OCI-LY7 (cell line): ENCODE measurements around the gene SPRR2A. TPM values are rescaled to one million over a fixed set of nuclear protein-coding genes. Genes with fewer than 3 reads are reported as not detected.

Experiments
- BruUV-seq: library from RNA; stranded (reverse); fragments of 400-500 nt; replicated peaks from 2 replicates; lab custom pipeline; 2021; lab: Mats Ljungman, UMichigan
- CTCF ChIA-PET: fragments of 300-600 bp; sonication (Branson Sonifier 250); formaldehyde crosslinking; loops from one replicate; lab custom pipeline; 2022; ENCODE audit warnings: antibody characterized with exemption; ENCODE audit not compliant: unreplicated experiment; lab: Charles Lee
- POLR2A ChIA-PET: fragments of 300-600 bp; sonication (Branson Sonifier 250); formaldehyde crosslinking; loops from one replicate; lab custom pipeline; 2022; ENCODE audit warnings: antibody characterized with exemption; lab: Charles Lee
- DNase-seq: peaks from one replicate; pipeline ENCODE4 v3.0.0-alpha.2; 2015; ENCODE audit warnings: low spot score
- H2AFZ ChIP-seq: fragments of 200-600 bp; sonication (generic), shearing (Covaris generic); 2 replicates; pipeline ENCODE4 v1.6.1; 2014; ENCODE audit warnings: mild to moderate bottlenecking, antibody characterized with exemption, low read length, moderate library complexity
- H3K27ac ChIP-seq: fragments of 200-600 bp; sonication (generic); 2 replicates; pipeline ENCODE4 v1.5.1; 2014; ENCODE audit warnings: mixed run types, low read depth, mild to moderate bottlenecking, moderate library complexity, low read length, inconsistent platforms; ENCODE audit not compliant: poor library complexity, severe bottlenecking
- H3K36me3 ChIP-seq: fragments of 200-600 bp; sonication (generic); 2 replicates; pipeline ENCODE4 v1.6.1; 2014; ENCODE audit warnings: mild to moderate bottlenecking, antibody characterized with exemption, low read length, moderate library complexity, mixed read lengths; ENCODE audit not compliant: insufficient read depth
- H3K4me1 ChIP-seq: fragments of 200-600 bp; sonication (generic); 2 replicates; pipeline ENCODE4 v1.5.1; 2014; ENCODE audit warnings: mild to moderate bottlenecking, low read length; ENCODE audit not compliant: insufficient read depth, poor library complexity, severe bottlenecking
- H3K4me2 ChIP-seq: fragments of 200-600 bp; sonication (generic); 2 replicates; pipeline ENCODE4 v1.6.1; 2014; ENCODE audit warnings: mild to moderate bottlenecking, low read length
- H3K4me3 ChIP-seq: fragments of 200-600 bp; sonication (generic); 2 replicates; pipeline ENCODE4 v1.5.1; 2014; ENCODE audit warnings: mild to moderate bottlenecking, low read depth, low read length; ENCODE audit not compliant: poor library complexity, severe bottlenecking
- H3K79me2 ChIP-seq: fragments of 200-600 bp; sonication (generic); 2 replicates; pipeline ENCODE4 v1.6.1; 2016; ENCODE audit warnings: low read depth, mild to moderate bottlenecking, low read length, moderate library complexity, mixed read lengths; ENCODE audit not compliant: insufficient read depth
- H3K9me2 ChIP-seq: fragments of 200-600 bp; sonication (generic); 2 replicates; pipeline ENCODE4 v1.6.1; 2016; ENCODE audit warnings: mild to moderate bottlenecking, low read length, mixed read lengths; ENCODE audit not compliant: insufficient read depth
- H3K9me3 ChIP-seq: fragments of 200-600 bp; sonication (generic); 2 replicates; pipeline ENCODE4 v1.6.1; 2014; ENCODE audit warnings: mild to moderate bottlenecking, mixed run types, low read length, mixed read lengths
- H4K20me1 ChIP-seq: fragments of 200-600 bp; sonication (generic); 2 replicates; pipeline ENCODE4 v1.6.1; 2014; ENCODE audit warnings: mild to moderate bottlenecking, antibody characterized with exemption, low read length, moderate library complexity, mixed read lengths; ENCODE audit not compliant: insufficient read depth
- EZH2phosphoT487 ChIP-seq: fragments of 200-600 bp; sonication (generic); IDR thresholded peaks from 2 replicates; pipeline ENCODE4 v1.6.1; 2018; ENCODE audit warnings: low read depth, borderline replicate concordance, mild to moderate bottlenecking, mixed run types, antibody characterized with exemption, low read length, moderate library complexity, mixed read lengths
- intact Hi-C: fragments of 100-400 bp; cut with micrococcal nuclease; formaldehyde crosslinking; loops from one replicate; pipeline ENCODE4 v1.10.0; 2022; ENCODE audit not compliant: unreplicated experiment
- total RNA-seq, 2 experiments: library from RNA; depleted of rRNA in 1 of 2; stranded (reverse); fragments of >200 nt in 1 of 2; shearing (Covaris generic) in 1 of 2; gene quantifications; 2 replicates each; pipeline ENCODE4 v1.2.3, GENCODE V29; 2014 to 2022
- TF ChIP-seq, protein P1 (sequence below): fragments of 200-600 bp; sonication (generic); conservative IDR thresholded peaks from 2 replicates; pipeline ENCODE4 v1.5.1; 2014; ENCODE audit warnings: mild to moderate bottlenecking, antibody characterized with exemption, low read length, moderate library complexity, mixed read lengths

Gene SPRR2A
- total RNA-seq, 2 experiments from 2014 or later: not detected

DNA sequence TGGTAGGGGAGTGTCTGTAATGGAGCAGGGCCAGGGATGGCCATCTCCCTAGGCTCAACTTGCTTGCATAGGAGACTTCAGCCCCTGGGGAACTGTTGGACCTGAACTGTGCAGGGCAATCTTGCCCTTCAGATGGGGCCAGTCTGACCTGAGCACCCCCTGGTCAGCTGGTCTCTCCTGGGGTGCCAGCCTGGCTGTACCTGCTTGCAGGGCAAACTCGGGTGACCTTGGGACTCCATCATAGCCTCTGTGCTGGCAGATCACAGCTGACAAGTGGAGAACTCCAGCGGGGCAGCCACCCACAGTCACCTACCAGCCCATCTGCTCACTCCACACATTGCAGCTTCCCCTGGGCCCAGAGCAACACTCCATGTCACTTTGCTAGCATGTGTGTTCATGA, 8.1 kb downstream of the SPRR2A start:
- no TSS peak for BruUV-seq
- CTCF ChIA-PET: no interaction called here
- H3K9me3 ChIP-seq: no peaks in the 10 kb centered on the region
- TF ChIP-seq, protein P1, sequence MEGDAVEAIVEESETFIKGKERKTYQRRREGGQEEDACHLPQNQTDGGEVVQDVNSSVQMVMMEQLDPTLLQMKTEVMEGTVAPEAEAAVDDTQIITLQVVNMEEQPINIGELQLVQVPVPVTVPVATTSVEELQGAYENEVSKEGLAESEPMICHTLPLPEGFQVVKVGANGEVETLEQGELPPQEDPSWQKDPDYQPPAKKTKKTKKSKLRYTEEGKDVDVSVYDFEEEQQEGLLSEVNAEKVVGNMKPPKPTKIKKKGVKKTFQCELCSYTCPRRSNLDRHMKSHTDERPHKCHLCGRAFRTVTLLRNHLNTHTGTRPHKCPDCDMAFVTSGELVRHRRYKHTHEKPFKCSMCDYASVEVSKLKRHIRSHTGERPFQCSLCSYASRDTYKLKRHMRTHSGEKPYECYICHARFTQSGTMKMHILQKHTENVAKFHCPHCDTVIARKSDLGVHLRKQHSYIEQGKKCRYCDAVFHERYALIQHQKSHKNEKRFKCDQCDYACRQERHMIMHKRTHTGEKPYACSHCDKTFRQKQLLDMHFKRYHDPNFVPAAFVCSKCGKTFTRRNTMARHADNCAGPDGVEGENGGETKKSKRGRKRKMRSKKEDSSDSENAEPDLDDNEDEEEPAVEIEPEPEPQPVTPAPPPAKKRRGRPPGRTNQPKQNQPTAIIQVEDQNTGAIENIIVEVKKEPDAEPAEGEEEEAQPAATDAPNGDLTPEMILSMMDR: no peak
- no peak for TF ChIP-seq EZH2phosphoT487
- intact Hi-C loops: no loop called here
- H3K9me2 ChIP-seq: no peaks in the 10 kb centered on the region
- H4K20me1 ChIP-seq: no peaks in the 10 kb centered on the region
- H3K27ac ChIP-seq: no peak overlapping the region
- DNase-seq: no peak
- H3K36me3 ChIP-seq: no peaks in the 10 kb centered on the region
- H3K79me2 ChIP-seq: no peaks in the 10 kb centered on the region
- POLR2A ChIA-PET: interaction anchor here (0.6 to 0.7 kb wide), 2 partner anchors 12 to 165 kb away, joined by 3 read pairs; no protein-coding TSS in a partner anchor
- no peaks in the 10 kb centered on the region for H3K4me1 ChIP-seq
- H3K4me3 ChIP-seq: no peak overlapping the region
- H3K4me2 ChIP-seq: no peak overlapping the region
- no peak overlapping the region for H2AFZ ChIP-seq

DNA sequence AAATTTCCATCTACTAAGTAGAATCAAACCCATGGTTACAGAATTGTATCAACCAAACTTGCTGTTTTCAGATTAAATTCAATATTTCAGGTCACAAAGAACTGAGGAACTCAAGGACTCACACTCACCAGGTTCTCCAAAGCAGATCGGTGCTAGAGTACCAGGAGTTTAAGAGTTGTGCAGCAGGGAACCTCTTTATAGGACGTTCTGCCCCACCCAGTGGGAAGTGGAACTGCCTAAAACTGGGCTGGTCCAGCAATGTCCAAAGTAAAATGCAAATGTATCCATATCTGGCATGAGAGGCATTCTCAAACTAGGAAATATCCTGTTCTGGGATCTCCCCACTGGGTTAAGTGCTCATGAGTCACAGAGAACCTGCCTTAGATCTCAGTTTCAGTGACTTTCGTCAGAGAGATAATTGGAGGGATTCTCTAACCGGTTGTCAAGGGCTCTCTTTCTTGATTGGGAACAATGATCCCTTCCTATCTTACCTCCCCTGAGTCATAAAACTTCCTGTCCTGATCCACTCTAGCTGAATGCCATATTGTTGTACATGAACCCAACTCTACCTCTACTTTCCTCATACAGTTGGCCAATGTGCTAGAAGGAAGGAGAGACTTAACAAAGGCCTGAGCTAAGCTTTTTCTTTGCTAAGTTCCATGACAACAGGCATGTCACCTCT, 16.2 kb downstream of the SPRR2A start, which contains the start of gene SPRR2D:
TSS of gene SPRR2D (minus strand) at position 171 of the 682 bp plus-strand sequence. CDS start 774 bp downstream, outside the sequence.
- Histone ChIP-seq H4K20me1 (no peaks in the 10 kb centered on the region), H3K79me2 (no peaks in the 10 kb centered on the region), H2AFZ (no peak within 1 kb of the TSS), H3K4me3 (no peak within 1 kb of the TSS), H3K9me2 (no peaks in the 10 kb centered on the region), H3K27ac (no peak within 1 kb of the TSS), H3K9me3 (no peaks in the 10 kb centered on the region), H3K36me3 (no peaks in the 10 kb centered on the region), H3K4me1 (no peaks in the 10 kb centered on the region), H3K4me2 (no peak within 1 kb of the TSS)
- intact Hi-C loops: no loop called here
- no TSS peak for BruUV-seq
- TF ChIP-seq EZH2phosphoT487: no peak
- TF ChIP-seq, protein P1: no peak
- DNase-seq: no peak
- CTCF ChIA-PET: no interaction called here
- POLR2A ChIA-PET: no interaction called here

DNA sequence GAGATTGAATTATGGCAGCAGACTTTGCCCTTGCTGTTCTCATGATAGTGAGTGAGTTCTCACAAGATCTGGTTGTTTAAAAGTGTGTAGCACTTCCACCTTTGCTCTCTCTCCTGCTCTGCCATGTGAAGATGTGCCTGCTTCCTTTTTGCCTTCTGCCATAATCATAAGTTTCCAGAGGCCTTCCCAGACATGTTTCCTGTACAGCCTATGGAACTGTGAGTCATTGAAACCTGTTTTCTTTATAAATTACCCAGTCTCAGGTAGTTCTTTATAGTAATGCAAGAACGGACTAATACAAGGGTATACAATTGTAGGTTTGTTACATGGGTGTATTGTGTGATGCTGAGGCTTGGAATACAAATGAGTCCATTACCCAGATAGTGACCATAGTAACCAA, 22.1 kb downstream of the SPRR2A start:
- POLR2A ChIA-PET: no interaction called here
- BruUV-seq: no TSS peak
- CTCF ChIA-PET: no interaction called here

More for the DNA sequence above, 22.1 kb downstream of the SPRR2A start:
- no peaks in the 10 kb centered on the region for H3K9me2 ChIP-seq
- intact Hi-C loops: no loop called here
- TF ChIP-seq, protein P1: no peak
- no peak for TF ChIP-seq EZH2phosphoT487
- H3K4me1 ChIP-seq: no peaks in the 10 kb centered on the region
- no peaks in the 10 kb centered on the region for H3K79me2 ChIP-seq
- DNase-seq: no peak
- no peak overlapping the region for H3K4me2 ChIP-seq
- no peaks in the 10 kb centered on the region for H3K9me3 ChIP-seq
- no peak overlapping the region for H3K27ac ChIP-seq
- no peak overlapping the region for H3K4me3 ChIP-seq
- no peak overlapping the region for H2AFZ ChIP-seq
- no peaks in the 10 kb centered on the region for H3K36me3 ChIP-seq
- no peaks in the 10 kb centered on the region for H4K20me1 ChIP-seq
